ENCODE data around the gene CKS2. TPM values are rescaled to one million over a fixed set of nuclear protein-coding genes. Genes with fewer than 3 reads are reported as not detected.

The CKS2 gene
- total RNA-seq, 1 donor from 2014 or later, result 97.0 TPM

- DNase-seq (ENCODE audit: low read depth, low spot score), result no peak
These were observed 53.9 kb downstream of the CKS2 start for GRCh38 chr9:89364666-89365531.

- DNase-seq (ENCODE audit: low read depth, low spot score), result no peak
These were observed 54.5 kb downstream of the CKS2 start for GRCh38 chr9:89365532-89365912.

Other genes starting within 250 kb of the CKS2 start
- gene SHC3, start 132.4 kb upstream of the CKS2 start, total RNA-seq, result 6.3 and 10.8 TPM in 2 replicates
- 22.5 and 23.1 TPM in 2 replicates for gene SECISBP2, start 7.3 kb downstream of the CKS2 start, total RNA-seq
- 2.8 and 4.3 TPM in 2 replicates for gene SEMA4D, start 186.9 kb downstream of the CKS2 start, total RNA-seq